ENCODE data around the gene KNOP1. TPM values are rescaled to one million over a fixed set of nuclear protein-coding genes. Genes with fewer than 3 reads are reported as not detected.

Gene KNOP1
- total RNA-seq, 2 donors from 2014 or later = 83.9 to 95.9 TPM

- Mint-ChIP-seq H3K9me3 (peaks cover 51% of the 10 kb centered on the region), H3K4me1 (no peaks in the 10 kb centered on the region), H3K4me3 (no peak overlapping the region), H3K27me3 (ENCODE audit: insufficient read depth) (no peaks in the 10 kb centered on the region), H3K36me3 (ENCODE audit: low read depth) (peaks cover 84% of the 10 kb centered on the region), H3K27ac (no peak overlapping the region)
- peak overlapping the region; percentile 16 for H3K4me3 ChIP-seq (ENCODE audit: low read length)
- peaks cover 60% of the 10 kb centered on the region for H3K9me3 ChIP-seq (ENCODE audit: control insufficient read depth, low read length)
- H3K4me1 ChIP-seq (ENCODE audit: control insufficient read depth, insufficient read depth, low read length) = no peaks in the 10 kb centered on the region
- DNase-seq = no peak
- no peak for TF ChIP-seq CTCF (conservative IDR thresholded peaks at IDR 0.05)
- no peaks in the 10 kb centered on the region for H3K27me3 ChIP-seq (ENCODE audit: control insufficient read depth, insufficient read depth, low read length, poor library complexity, severe bottlenecking)
- H3K9ac ChIP-seq (ENCODE audit: extremely low read depth, low read length, poor library complexity, severe bottlenecking) = no peak overlapping the region
- WGBS, 2 experiments (ENCODE audit: insufficient coverage in 1 of 2, insufficient read length in 1 of 2) = 86 to 88% methylated on average over 1 of the region's 1 CpG
- no peak overlapping the region for H3K27ac ChIP-seq (ENCODE audit: low read depth, low read length)
- peaks cover 41% of the 10 kb centered on the region for H3K36me3 ChIP-seq (ENCODE audit: control insufficient read depth, insufficient read depth, low read length)
Observed at GRCh38 chr16:19660432-19660831, 57.6 kb downstream of the KNOP1 start.

- H3K9me3 ChIP-seq (ENCODE audit: control insufficient read depth, low read length) = peaks cover 51% of the 10 kb centered on the region
- Mint-ChIP-seq H3K4me1 (no peaks in the 10 kb centered on the region), H3K9me3 (peaks cover 46% of the 10 kb centered on the region), H3K36me3 (ENCODE audit: low read depth) (peaks cover 84% of the 10 kb centered on the region), H3K4me3 (no peak overlapping the region), H3K27ac (no peak overlapping the region), H3K27me3 (ENCODE audit: insufficient read depth) (no peaks in the 10 kb centered on the region)
- H3K4me3 ChIP-seq (ENCODE audit: low read length) = peak overlapping the region; percentile 62
- H3K27me3 ChIP-seq (ENCODE audit: control insufficient read depth, insufficient read depth, low read length, poor library complexity, severe bottlenecking) = no peaks in the 10 kb centered on the region
- H3K4me1 ChIP-seq (ENCODE audit: control insufficient read depth, insufficient read depth, low read length) = no peaks in the 10 kb centered on the region
- H3K9ac ChIP-seq (ENCODE audit: extremely low read depth, low read length, poor library complexity, severe bottlenecking) = no peak overlapping the region
- no peak for DNase-seq
- whole genome bisulfite sequencing, 2 experiments (ENCODE audit: insufficient coverage in 1 of 2, insufficient read length in 1 of 2) = 100% methylated on average over 1 of the region's 1 CpG; no CpG with 5 or more reads in 1 of the 2 experiments
- peaks cover 41% of the 10 kb centered on the region for H3K36me3 ChIP-seq (ENCODE audit: control insufficient read depth, insufficient read depth, low read length)
- no peak overlapping the region for H3K27ac ChIP-seq (ENCODE audit: low read depth, low read length)
- no peak for TF ChIP-seq CTCF (conservative IDR thresholded peaks at IDR 0.05)
Observed at GRCh38 chr16:19659554-19659953, 58.5 kb downstream of the KNOP1 start.

- Mint-ChIP-seq H3K36me3 (ENCODE audit: low read depth) (peaks cover 87% of the 10 kb centered on the region), H3K27ac (no peak overlapping the region), H3K4me3 (no peak overlapping the region), H3K4me1 (no peaks in the 10 kb centered on the region), H3K9me3 (peaks cover 30% of the 10 kb centered on the region), H3K27me3 (ENCODE audit: insufficient read depth) (no peaks in the 10 kb centered on the region)
- Histone ChIP-seq H3K27me3 (ENCODE audit: control insufficient read depth, insufficient read depth, low read length, poor library complexity, severe bottlenecking) (no peaks in the 10 kb centered on the region), H3K4me3 (ENCODE audit: low read length) (no peak overlapping the region), H3K9me3 (ENCODE audit: control insufficient read depth, low read length) (peaks cover 42% of the 10 kb centered on the region), H3K4me1 (ENCODE audit: control insufficient read depth, insufficient read depth, low read length) (no peaks in the 10 kb centered on the region), H3K9ac (ENCODE audit: extremely low read depth, low read length, poor library complexity, severe bottlenecking) (no peak overlapping the region), H3K36me3 (ENCODE audit: control insufficient read depth, insufficient read depth, low read length) (peaks cover 53% of the 10 kb centered on the region), H3K27ac (ENCODE audit: low read depth, low read length) (no peak overlapping the region)
- TF ChIP-seq CTCF (conservative IDR thresholded peaks at IDR 0.05) = no peak
- 83 to 94% methylated on average over 1 to 4 of the region's 4 CpGs for WGBS, 2 experiments (ENCODE audit: insufficient coverage in 1 of 2, insufficient read length in 1 of 2)
- no peak for DNase-seq
Observed at GRCh38 chr16:19657831-19658230, 60.2 kb downstream of the KNOP1 start.

Data from endodermal cell (in vitro differentiated cells).